GM21526 (cell line): ENCODE results near the gene PRH2.

Source experiments
- ATAC-seq: cut with Tn5 transposase; IDR thresholded peaks from one replicate; pipeline ENCODE4 v1.9.1; 2021; ENCODE audit warnings: moderate library complexity; ENCODE audit not compliant: unreplicated experiment, low FRiP score

Gene PRH2

DNA sequence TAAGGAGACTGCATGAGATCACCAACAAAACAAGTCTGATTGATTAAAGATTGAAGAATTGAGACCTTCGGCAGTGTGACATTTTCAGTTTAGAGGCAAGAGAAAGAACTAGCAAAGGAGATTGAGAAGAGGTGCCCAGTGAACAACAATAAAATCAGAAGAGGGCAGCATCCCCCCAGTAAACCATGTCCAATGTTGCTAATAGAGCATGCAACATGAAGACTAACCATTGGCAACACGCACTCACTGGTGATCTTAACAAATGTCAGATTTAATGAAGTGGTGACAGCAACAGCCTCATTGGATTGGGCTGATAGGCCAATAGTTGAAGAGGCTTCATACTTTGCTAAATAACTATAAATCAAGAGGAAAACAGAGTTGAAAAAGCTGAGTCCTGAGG lies 30.8 kb downstream of the PRH2 start:
- ATAC-seq = no peak

DNA sequence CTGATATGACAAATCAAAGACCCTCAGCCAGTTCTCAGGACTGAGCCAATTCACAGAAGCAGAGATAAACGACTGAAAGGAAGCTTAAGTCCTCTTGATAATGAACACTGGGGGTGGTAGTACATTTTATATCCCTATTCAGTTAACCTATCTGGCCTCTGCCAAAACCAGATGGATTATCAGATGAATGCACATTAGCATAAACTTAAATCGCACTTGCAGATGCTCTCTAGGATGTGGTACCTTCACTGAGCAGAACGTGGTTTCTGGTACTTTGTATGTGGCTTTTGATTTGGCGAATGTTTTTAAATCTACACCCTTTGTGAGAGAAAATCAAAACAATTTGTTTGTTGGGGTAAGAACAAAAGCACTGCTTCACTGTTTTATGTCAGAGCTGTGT lies 31.2 kb downstream of the PRH2 start:
- no peak for ATAC-seq

DNA sequence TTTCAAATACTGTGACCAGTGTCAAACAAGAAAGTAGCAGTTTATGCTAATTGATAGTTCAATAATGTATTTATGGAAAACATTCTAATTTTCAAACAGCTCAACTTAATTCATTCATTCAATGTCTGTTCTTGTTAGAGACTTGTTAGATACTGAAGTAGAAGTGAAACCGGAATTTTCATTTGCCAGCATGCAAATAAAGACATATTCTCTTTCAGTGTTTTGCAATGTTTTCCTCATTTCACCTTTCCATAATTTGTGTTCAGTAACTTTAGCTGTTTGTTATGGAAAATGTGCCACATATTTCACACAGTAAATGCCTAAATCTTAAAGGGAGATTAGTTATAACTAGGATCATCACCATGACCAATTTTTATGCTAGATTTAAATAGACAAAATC lies 36.4 kb downstream of the PRH2 start:
- no peak for ATAC-seq

DNA sequence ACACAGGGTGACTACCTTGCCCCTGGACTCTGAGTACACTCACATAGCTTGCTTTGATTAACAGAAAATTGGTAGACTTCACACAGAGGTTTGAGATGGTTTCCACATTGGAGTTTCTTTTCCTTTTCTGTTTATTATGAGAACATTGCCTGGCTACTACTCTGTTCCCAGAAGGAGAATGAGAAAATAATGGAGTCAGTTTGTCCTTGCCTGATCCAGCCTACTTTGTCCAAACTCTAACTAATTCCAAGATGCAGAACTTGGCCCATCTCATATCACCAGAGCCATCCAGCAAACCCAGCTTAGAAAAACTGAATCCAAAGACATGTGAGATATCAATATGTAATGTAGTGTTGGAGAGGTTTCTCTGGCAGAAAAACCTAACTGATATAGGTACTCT lies 37.3 kb downstream of the PRH2 start:
- no peak for ATAC-seq

DNA sequence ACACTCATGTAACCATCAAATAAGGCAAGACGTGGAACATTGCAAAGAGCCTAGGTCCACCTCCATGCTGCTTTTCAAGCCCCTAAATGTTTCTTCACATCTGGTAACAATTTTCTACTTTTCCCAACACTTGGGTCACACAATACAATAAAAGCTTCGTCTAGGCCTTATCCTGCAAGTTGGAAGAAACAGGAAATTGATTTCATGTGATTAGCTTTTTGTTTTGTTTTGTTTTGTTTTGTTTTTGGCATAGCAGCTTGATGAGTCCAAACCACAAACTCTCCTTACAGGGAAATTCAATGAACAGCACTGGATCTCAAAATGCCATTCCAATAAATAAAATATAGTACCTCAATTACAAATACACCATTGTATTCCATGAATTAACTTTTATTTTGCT lies 38.4 kb downstream of the PRH2 start:
- ATAC-seq = no peak

DNA sequence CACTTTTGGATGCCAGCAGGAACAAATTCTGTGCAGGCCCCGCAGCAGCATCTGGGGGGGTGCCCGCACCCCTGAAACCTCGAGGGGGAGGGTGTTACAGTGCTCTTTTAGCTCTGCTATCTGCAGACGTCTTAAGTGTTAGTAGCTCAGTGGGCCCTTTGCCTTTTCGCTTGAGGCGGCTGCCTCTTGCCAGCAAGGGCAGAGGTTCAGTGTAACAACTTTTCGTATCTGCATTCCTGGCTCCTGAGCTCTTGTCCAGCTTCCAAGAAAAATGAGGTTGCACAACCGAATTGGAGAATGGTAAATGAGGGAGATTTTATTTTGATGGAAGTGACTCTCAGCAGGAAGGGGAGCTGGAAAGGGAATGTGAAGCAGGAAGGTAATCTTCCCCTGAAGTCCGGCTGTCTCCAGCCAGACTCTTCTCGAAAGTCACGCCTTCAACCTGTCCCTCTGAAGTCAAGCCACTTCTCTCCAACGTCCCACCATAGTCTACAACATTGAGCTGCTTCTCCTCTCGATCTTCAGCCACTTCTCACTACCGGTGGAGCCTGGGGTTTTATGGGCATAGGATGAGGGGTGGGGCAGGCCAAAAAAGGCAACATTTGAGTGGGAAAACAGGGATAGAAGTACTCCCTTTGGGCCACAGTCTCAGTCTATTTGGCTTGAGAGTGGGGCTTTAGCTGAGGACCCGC lies 39.9 kb downstream of the PRH2 start:
- ATAC-seq = no peak

DNA sequence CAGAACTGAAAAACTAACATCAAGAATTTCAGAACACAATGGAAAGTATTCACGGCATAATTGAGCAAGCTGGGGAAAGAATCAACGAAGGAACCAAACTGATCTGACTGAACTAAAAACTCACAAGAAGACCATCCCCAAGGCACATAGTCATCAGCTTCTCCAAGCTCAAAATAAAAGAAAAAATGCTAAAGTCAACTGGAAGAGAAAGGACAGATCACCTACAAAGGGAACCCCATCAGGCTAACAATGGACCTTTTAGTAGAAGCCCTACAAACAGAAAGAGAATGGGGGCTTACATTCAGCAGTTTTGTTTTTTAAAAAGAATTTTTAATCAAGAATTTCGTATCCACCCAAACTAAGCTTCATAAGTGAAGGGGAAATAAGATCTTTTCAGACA lies 45.9 kb downstream of the PRH2 start:
- ATAC-seq = no peak

DNA sequence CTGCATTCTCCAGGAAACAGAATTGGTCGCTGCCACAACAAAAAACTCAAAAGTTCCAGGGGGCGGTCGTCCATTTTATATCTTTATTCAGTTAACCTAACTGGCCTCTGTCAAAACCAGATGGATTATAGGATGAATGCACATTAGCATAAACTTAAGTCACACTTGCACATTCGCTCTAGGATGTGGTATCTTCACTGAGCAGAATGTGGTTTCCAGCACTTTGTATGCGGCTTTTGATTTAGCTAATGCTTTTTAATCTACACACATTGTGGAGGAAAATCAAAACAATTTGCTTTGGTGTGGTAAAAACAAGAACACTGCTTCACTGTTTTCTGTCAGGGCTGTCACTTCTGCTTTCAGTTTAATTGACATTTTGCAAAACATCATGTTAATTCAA lies 53.2 kb downstream of the PRH2 start:
- no peak for ATAC-seq
